ENCODE results near the gene EML1. TPM values are rescaled to one million over a fixed set of nuclear protein-coding genes. Genes with fewer than 3 reads are reported as not detected.
A peak's percentile ranks its signal among the peaks of the same experiment; 100 is the strongest.

Gene EML1
- total RNA-seq, 1 experiment from 2014 or later: 9.5 TPM

DNA sequence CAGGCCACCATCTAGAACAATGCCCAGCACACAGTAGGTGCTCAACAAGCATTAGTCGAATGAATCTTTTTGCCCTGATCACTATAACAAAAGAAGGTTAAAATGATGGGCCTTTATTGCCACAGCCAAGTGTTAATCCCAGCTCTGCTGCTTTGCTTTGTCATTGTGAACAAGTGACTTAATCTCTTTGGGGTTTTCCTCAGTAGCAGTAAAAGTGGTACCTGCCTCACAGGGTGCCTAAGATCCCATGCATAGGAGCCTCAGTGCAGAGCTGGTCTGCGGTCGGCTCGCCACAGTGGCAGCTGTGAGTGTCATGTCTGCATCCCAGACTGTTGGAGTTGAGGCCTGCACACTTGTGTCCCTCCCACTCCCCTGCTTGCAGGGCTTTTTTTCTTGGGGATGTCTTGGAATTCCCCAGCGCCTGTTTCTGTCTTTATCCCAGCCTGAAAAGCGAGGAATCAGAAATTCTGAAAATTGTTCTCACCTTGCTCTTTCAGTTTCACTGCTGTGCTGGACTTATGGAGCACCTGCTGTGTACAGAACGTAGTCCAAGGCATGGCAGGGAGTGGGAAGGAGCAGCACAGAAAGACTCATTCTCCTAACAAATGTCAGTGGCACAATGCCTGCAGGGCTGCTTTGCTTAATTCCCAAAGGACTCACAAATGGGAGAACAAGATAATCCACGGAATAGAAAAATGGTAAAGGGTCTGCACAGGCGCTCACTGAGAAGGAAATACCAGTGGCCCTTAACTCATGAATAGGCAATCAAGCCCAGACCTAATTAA, 90.8 kb downstream of the EML1 start:
- Mint-ChIP-seq H3K36me3 (ENCODE audit: insufficient read depth, unreplicated experiment) (no peaks in the 10 kb centered on the region), H3K27ac (ENCODE audit: low read depth, unreplicated experiment) (no peak overlapping the region), H3K4me1 (ENCODE audit: insufficient read depth, unreplicated experiment) (peaks cover 8% of the 10 kb centered on the region), H3K9me3 (ENCODE audit: unreplicated experiment) (no peaks in the 10 kb centered on the region), H3K4me3 (ENCODE audit: unreplicated experiment) (no peak overlapping the region), H3K27me3 (ENCODE audit: insufficient read depth, unreplicated experiment) (no peaks in the 10 kb centered on the region)
- no peak for DNase-seq (ENCODE audit: unreplicated experiment)
- TF ChIP-seq, protein P1, sequence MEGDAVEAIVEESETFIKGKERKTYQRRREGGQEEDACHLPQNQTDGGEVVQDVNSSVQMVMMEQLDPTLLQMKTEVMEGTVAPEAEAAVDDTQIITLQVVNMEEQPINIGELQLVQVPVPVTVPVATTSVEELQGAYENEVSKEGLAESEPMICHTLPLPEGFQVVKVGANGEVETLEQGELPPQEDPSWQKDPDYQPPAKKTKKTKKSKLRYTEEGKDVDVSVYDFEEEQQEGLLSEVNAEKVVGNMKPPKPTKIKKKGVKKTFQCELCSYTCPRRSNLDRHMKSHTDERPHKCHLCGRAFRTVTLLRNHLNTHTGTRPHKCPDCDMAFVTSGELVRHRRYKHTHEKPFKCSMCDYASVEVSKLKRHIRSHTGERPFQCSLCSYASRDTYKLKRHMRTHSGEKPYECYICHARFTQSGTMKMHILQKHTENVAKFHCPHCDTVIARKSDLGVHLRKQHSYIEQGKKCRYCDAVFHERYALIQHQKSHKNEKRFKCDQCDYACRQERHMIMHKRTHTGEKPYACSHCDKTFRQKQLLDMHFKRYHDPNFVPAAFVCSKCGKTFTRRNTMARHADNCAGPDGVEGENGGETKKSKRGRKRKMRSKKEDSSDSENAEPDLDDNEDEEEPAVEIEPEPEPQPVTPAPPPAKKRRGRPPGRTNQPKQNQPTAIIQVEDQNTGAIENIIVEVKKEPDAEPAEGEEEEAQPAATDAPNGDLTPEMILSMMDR (IDR thresholded peaks at IDR 0.05; ENCODE audit: unreplicated experiment): no peak
- intact Hi-C loops (cut with micrococcal nuclease): no loop called here
- BruUV-seq (replicated peaks): no TSS peak
- POLR2A ChIA-PET: no interaction called here
- CTCF ChIA-PET: interaction anchor here (0.6 to 8.9 kb wide), 16 partner anchors 8 to 813 kb away, joined by 3 to 75 read pairs (median 4); no protein-coding TSS in a partner anchor

DNA sequence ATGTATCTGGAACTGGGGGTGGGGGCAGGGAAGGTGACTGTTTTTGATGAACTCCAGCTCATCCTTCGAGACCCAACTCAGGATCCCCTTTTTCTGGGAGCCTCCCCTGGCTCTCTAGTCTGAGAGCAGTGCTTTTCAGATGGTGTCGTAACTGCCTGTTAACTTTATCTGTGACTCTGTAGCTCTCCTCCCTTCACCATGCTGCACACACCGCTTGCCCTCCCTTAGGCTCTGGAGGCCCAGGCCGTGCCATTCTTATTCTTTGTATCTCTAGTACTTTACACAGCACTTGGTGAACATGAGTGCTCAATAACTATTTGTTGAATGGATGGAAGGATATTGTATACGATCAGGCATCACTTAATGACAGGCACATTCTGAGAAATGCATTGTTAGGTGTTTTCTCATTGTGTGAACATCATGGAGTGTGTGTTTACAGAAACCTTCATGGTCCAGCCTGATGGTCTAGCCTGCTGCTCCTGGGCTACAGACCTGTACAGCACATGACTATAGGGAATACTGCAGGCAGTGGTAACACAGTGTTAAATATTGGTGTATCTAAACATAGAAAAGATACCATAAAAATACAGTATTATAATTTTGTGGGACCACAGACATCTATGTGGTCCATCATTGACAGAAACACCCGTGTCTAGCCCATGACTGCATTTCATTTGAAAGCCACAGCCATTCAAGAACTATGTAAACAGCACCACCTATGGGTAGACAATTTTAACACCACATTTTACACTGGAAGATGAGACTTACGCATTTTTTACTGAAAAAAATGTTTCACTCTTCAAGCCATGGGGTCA, 91.8 kb downstream of the EML1 start:
- no peaks in the 10 kb centered on the region for H3K9me3 Mint-ChIP-seq (ENCODE audit: unreplicated experiment)
- H3K27me3 Mint-ChIP-seq (ENCODE audit: insufficient read depth, unreplicated experiment): no peaks in the 10 kb centered on the region
- no peak overlapping the region for H3K4me3 Mint-ChIP-seq (ENCODE audit: unreplicated experiment)
- intact Hi-C loops (cut with micrococcal nuclease): loop anchor here (1.0 to 5.0 kb wide), 4 partner anchors 93 to 367 kb away; partner anchors contain the start of gene EML1
- TF ChIP-seq, protein P1 (IDR thresholded peaks at IDR 0.05; ENCODE audit: unreplicated experiment): peak; percentile 66
- no peaks in the 10 kb centered on the region for H3K4me1 Mint-ChIP-seq (ENCODE audit: insufficient read depth, unreplicated experiment)
- BruUV-seq (replicated peaks): no TSS peak
- CTCF ChIA-PET: interaction anchor here (0.6 to 8.9 kb wide), 36 partner anchors 9 to 812 kb away, joined by 3 to 75 read pairs (median 4); partner anchors contain the start of gene CYP46A1
- POLR2A ChIA-PET: interaction anchor here (1.1 kb wide), 1 partner anchor 204 kb away, joined by 6 read pairs; no protein-coding TSS in a partner anchor
- DNase-seq (ENCODE audit: unreplicated experiment): peak; percentile 63
- no peak overlapping the region for H3K27ac Mint-ChIP-seq (ENCODE audit: low read depth, unreplicated experiment)
- H3K36me3 Mint-ChIP-seq (ENCODE audit: insufficient read depth, unreplicated experiment): no peaks in the 10 kb centered on the region

DNA sequence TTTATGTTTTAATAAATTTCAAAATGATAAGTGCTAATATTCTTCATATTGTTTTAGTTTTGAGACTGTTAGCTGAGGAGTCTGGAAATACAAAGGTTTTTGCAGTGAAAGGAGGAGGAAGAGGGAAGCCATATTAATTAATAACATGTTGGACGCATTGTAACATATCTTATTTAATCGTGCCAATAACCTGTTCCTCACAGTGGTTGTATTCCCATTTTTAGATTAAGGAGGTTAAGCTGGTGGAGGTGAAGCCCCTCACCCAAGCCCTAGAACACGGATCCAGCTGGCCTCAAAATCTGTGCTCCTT, 92.4 kb downstream of the EML1 start:
- no peaks in the 10 kb centered on the region for H3K36me3 Mint-ChIP-seq (ENCODE audit: insufficient read depth, unreplicated experiment)
- no peak overlapping the region for H3K4me3 Mint-ChIP-seq (ENCODE audit: unreplicated experiment)
- no TSS peak for BruUV-seq (replicated peaks)
- intact Hi-C loops (cut with micrococcal nuclease): loop anchor here (1.0 to 5.0 kb wide), 4 partner anchors 93 to 367 kb away; partner anchors contain the start of gene EML1
- no peaks in the 10 kb centered on the region for H3K4me1 Mint-ChIP-seq (ENCODE audit: insufficient read depth, unreplicated experiment)
- CTCF ChIA-PET: interaction anchor here (0.6 to 8.9 kb wide), 24 partner anchors 10 to 1669 kb away, joined by 3 to 75 read pairs (median 4); partner anchors contain the start of gene CYP46A1
- DNase-seq (ENCODE audit: unreplicated experiment): no peak
- H3K9me3 Mint-ChIP-seq (ENCODE audit: unreplicated experiment): no peaks in the 10 kb centered on the region
- TF ChIP-seq, protein P1 (IDR thresholded peaks at IDR 0.05; ENCODE audit: unreplicated experiment): no peak
- no peak overlapping the region for H3K27ac Mint-ChIP-seq (ENCODE audit: low read depth, unreplicated experiment)
- POLR2A ChIA-PET: interaction anchor here (0.5 to 1.1 kb wide), 2 partner anchors 204 to 385 kb away, joined by 3 to 6 read pairs; no protein-coding TSS in a partner anchor
- no peaks in the 10 kb centered on the region for H3K27me3 Mint-ChIP-seq (ENCODE audit: insufficient read depth, unreplicated experiment)

DNA sequence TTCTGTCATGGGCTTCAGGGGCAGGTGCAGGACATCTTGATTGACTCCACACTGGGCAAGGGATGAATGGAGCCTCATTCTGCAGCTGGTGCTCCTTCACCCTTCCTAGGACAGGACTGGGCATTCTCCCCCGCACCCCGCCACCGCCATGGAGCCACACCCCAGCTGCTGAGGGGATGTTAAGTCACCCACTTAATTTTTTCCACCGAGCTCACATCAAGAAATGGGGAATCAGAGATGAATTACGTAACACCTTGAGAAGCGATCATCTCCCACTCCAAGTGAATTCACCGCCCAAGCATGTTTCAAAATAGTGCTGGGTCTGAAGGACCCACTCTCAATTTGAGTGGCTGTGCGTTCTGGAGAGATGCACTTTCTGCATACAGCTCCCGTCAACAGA, 94.2 kb downstream of the EML1 start:
- CTCF ChIA-PET: interaction anchor here (0.7 to 8.9 kb wide), 6 partner anchors 105 to 348 kb away, joined by 3 to 75 read pairs (median 4); partner anchors contain the start of gene CYP46A1
- no peaks in the 10 kb centered on the region for H3K4me1 Mint-ChIP-seq (ENCODE audit: insufficient read depth, unreplicated experiment)
- intact Hi-C loops (cut with micrococcal nuclease): loop anchor here (5.0 kb wide), 1 partner anchor 95 kb away; the partner anchor contains the start of gene EML1

More for the DNA sequence above, 94.2 kb downstream of the EML1 start:
- no TSS peak for BruUV-seq (replicated peaks)
- Mint-ChIP-seq H3K36me3 (ENCODE audit: insufficient read depth, unreplicated experiment) (no peaks in the 10 kb centered on the region), H3K4me3 (ENCODE audit: unreplicated experiment) (no peak overlapping the region), H3K27ac (ENCODE audit: low read depth, unreplicated experiment) (no peak overlapping the region), H3K27me3 (ENCODE audit: insufficient read depth, unreplicated experiment) (no peaks in the 10 kb centered on the region), H3K9me3 (ENCODE audit: unreplicated experiment) (no peaks in the 10 kb centered on the region)
- no peak for DNase-seq (ENCODE audit: unreplicated experiment)
- TF ChIP-seq, protein P1 (IDR thresholded peaks at IDR 0.05; ENCODE audit: unreplicated experiment): no peak
- POLR2A ChIA-PET: interaction anchor here (0.7 kb wide), 1 partner anchor 13 kb away, joined by 3 read pairs; no protein-coding TSS in a partner anchor

Data from MCF 10A (cell line).